Ovary (tissue), 9 donors: ENCODE data around the gene RAB40C. TPM values are rescaled to one million over a fixed set of nuclear protein-coding genes. Genes with fewer than 3 reads are reported as not detected.

Source experiments
- DNase-seq, 5 donors: peaks; one replicate each; pipeline ENCODE4 v3.0.0-alpha.2; 2019 to 2020
- H3K27ac ChIP-seq, 2 donors: fragments of 200-600 bp; one replicate each; pipeline versions ENCODE4 v1.5.1 to v1.8.0; 2019 to 2022
- H3K27me3 ChIP-seq: fragments of 200-600 bp; one replicate; pipeline ENCODE4 v1.8.0; 2022
- H3K36me3 ChIP-seq: fragments of 200-600 bp; sonication (generic); one replicate; pipeline ENCODE4 v1.5.1; 2019
- H3K4me1 ChIP-seq: one replicate; pipeline ENCODE4 v1.8.1; 2013; ENCODE audit warnings: mild to moderate bottlenecking, moderate library complexity; ENCODE audit not compliant: insufficient read depth
- H3K4me3 ChIP-seq: fragments of 200-600 bp; sonication (generic); one replicate; pipeline ENCODE4 v1.5.1; 2017
- H3K9me3 ChIP-seq, 2 donors: fragments of 200-600 bp in 1 of 2; sonication (generic) in 1 of 2; one replicate each; pipeline versions ENCODE4 v1.5.1 to v1.8.1; 2013 to 2019; ENCODE audit warnings: mild to moderate bottlenecking in 1 of 2, moderate library complexity in 1 of 2
- EP300 ChIP-seq: sonication (generic); formaldehyde crosslinking; IDR thresholded peaks from one replicate; pipeline ENCODE4 v1.6.1; 2017; ENCODE audit warnings: antibody characterized with exemption
- POLR2A ChIP-seq: fragments of 450-650 bp; IDR thresholded peaks from one replicate; pipeline ENCODE4 v1.6.1; 2017; ENCODE audit warnings: antibody characterized with exemption, mild to moderate bottlenecking, moderate library complexity
- WGBS, 3 donors: extraction: QIAGEN DNeasy Blood & Tissue Kit in 1 of 3; methylation state at CpG; one replicate each; pipeline versions ENCODE4 v1.1.5 to v1.1.7; 2013 to 2017; 5-methylcytosine and 5-hydroxymethylcytosine counted together
- intact Hi-C, 4 donors: fragments of 100-400 bp; cut with DNase I; formaldehyde crosslinking; loops; one replicate each; pipeline versions ENCODE4 v1.11.0 to v1.15.1; 2022 to 2023
- polyA plus RNA-seq, 2 donors: library from polyadenylated mRNA; stranded (reverse); fragments of 200-250 nt in 1 of 2; fragments of 350-450 nt in 1 of 2; fragmentation: Illumina TruSeq in 1 of 2; extraction: RNeasy Lipid Tissue Mini Kit (QIAGEN cat#74804) in 1 of 2; gene quantifications; one replicate each; pipeline ENCODE4 v1.2.3, GENCODE V29; 2013 to 2014
- total RNA-seq, 7 donors: library from RNA; depleted of rRNA in 2 of 7; stranded (reverse); fragments of >200 nt in 2 of 7; fragmentation: NEBNext Ultra II Directional in 3 of 7; extraction: Animal tissue kit (Norgen Biotek cat#: 25700) in 3 of 7; gene quantifications; one replicate each; pipeline versions ENCODE4 v1.1.0 to v1.2.4, GENCODE V29; 2016 to 2023
- TF ChIP-seq, protein P1 (sequence below), 3 donors: fragments of 450-650 bp in 2 of 3; fragments of 200-600 bp in 1 of 3; IDR thresholded peaks; one replicate each; pipeline versions ENCODE4 v1.5.1 to v1.8.0; 2016 to 2022; ENCODE audit warnings: antibody characterized with exemption in 3 of 3, mild to moderate bottlenecking in 1 of 3
- donor health status: DM: no; HTN: no; CAD: no; lungs with moderate emphysema.
- donor health status: DM: no; HTN: no; CAD: no.
- donor health status: Bipolar disorder and iron deficiency.
- donor health status: DM: yes; HTN: yes; CAD: no.
- donor health status: DM: no; HTN: no; CAD: no.
- donor health status: DM: yes; HTN: yes; CAD: no.

Gene RAB40C
- total and polyA plus RNA-seq, 9 donors, result 1.9 to 24.1 (median 21.0) TPM

- peak in 3 of 5 donors; percentile 25 to 49 (median 26) for DNase-seq
- WGBS, 3 donors, result 27 to 35% (median 31%) methylated on average over 23 to 29 of the region's 29 CpGs
- Histone ChIP-seq H3K27me3 (no peaks in the 10 kb centered on the region), H3K4me3 (no peak overlapping the region), H3K36me3 (no peaks in the 10 kb centered on the region), H3K27ac (peak overlapping the region in 1 of 2 donors; percentile 12), H3K9me3 (no peaks in the 10 kb centered on the region), H3K4me1 (peaks cover 17% of the 10 kb centered on the region)
- intact Hi-C loops, result loop anchor here in 1 of 4 donors (10.0 kb wide), 1 partner anchor 1334 kb away; the partner anchor contains the start of genes RNF151 and RPS2
- TF ChIP-seq EP300, result no peak
- no peak for TF ChIP-seq POLR2A
- TF ChIP-seq, protein P1, sequence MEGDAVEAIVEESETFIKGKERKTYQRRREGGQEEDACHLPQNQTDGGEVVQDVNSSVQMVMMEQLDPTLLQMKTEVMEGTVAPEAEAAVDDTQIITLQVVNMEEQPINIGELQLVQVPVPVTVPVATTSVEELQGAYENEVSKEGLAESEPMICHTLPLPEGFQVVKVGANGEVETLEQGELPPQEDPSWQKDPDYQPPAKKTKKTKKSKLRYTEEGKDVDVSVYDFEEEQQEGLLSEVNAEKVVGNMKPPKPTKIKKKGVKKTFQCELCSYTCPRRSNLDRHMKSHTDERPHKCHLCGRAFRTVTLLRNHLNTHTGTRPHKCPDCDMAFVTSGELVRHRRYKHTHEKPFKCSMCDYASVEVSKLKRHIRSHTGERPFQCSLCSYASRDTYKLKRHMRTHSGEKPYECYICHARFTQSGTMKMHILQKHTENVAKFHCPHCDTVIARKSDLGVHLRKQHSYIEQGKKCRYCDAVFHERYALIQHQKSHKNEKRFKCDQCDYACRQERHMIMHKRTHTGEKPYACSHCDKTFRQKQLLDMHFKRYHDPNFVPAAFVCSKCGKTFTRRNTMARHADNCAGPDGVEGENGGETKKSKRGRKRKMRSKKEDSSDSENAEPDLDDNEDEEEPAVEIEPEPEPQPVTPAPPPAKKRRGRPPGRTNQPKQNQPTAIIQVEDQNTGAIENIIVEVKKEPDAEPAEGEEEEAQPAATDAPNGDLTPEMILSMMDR (IDR thresholded peaks at IDR 0.05), result no peak
These were observed 40.5 kb downstream of the RAB40C start for GRCh38 chr16:630249-630814.

DNA sequence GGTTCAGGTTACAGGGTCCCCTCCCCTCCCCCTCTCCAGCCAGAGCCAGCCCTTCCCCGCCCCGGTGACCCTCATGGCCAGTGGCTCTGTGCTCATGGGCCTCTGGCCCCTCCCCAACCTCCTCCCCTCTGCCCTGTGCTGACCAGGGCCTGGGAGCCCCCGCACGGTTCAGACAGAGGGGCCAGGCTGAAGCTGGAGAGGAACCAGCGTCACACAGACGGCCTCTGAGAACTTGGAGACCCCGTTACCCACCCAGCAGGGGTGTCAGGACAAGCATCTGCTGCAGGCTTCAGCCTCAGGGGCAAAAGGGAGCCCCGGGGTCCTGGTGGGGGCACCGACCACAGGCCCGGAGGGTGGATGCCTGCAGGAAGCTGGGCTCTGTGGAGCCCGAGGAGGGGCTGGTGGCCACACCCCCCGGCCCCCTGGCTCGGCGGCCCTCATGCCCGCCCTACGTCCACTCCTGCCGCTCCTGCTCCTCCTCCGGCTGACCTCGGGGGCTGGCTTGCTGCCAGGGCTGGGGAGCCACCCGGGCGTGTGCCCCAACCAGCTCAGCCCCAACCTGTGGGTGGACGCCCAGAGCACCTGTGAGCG is 41.0 kb downstream of the RAB40C start, which contains the start of gene WFIKKN1:
Gene WFIKKN1, plus strand, starts transcription at position 171 of the 591 bp plus-strand sequence. Its CDS starts 269 bp downstream, at position 440.
- H3K36me3 ChIP-seq, result no peaks in the 10 kb centered on the region
- H3K4me1 ChIP-seq, result peaks cover 20% of the 10 kb centered on the region
- no peak within 1 kb of the TSS for H3K4me3 ChIP-seq
- H3K27ac ChIP-seq, result peak within 1 kb of the TSS in 1 of 2 donors; percentile 12
- no peak for TF ChIP-seq POLR2A
- no peak for TF ChIP-seq EP300
- TF ChIP-seq, protein P1 (IDR thresholded peaks at IDR 0.05), result no peak
- DNase-seq, result peak; percentile 45 to 75 (median 68)
- no peaks in the 10 kb centered on the region for H3K27me3 ChIP-seq
- 2 to 5% (median 3%) methylated on average over 14 to 23 of the region's 23 CpGs for WGBS, 3 donors
- H3K9me3 ChIP-seq, result no peaks in the 10 kb centered on the region
- intact Hi-C loops, result loop anchor here in 1 of 4 donors (10.0 kb wide), 1 partner anchor 1334 kb away; the partner anchor contains the start of genes RNF151 and RPS2

GRCh38 chr16:631808-632358 is 42.0 kb downstream of the RAB40C start:
- Histone ChIP-seq H3K27me3 (no peaks in the 10 kb centered on the region), H3K9me3 (no peaks in the 10 kb centered on the region), H3K27ac (no peak overlapping the region), H3K36me3 (no peaks in the 10 kb centered on the region), H3K4me3 (no peak overlapping the region), H3K4me1 (peaks cover 20% of the 10 kb centered on the region)
- intact Hi-C loops, result loop anchor here in 1 of 4 donors (10.0 kb wide), 1 partner anchor 1333 kb away; the partner anchor contains the start of genes RNF151 and RPS2
- whole genome bisulfite sequencing, 3 donors, result 35 to 46% (median 39%) methylated on average over 8 to 9 of the region's 9 CpGs
- DNase-seq, result no peak
- TF ChIP-seq, protein P1 (IDR thresholded peaks at IDR 0.05), result no peak
- TF ChIP-seq POLR2A (no peak), EP300 (no peak)

DNA sequence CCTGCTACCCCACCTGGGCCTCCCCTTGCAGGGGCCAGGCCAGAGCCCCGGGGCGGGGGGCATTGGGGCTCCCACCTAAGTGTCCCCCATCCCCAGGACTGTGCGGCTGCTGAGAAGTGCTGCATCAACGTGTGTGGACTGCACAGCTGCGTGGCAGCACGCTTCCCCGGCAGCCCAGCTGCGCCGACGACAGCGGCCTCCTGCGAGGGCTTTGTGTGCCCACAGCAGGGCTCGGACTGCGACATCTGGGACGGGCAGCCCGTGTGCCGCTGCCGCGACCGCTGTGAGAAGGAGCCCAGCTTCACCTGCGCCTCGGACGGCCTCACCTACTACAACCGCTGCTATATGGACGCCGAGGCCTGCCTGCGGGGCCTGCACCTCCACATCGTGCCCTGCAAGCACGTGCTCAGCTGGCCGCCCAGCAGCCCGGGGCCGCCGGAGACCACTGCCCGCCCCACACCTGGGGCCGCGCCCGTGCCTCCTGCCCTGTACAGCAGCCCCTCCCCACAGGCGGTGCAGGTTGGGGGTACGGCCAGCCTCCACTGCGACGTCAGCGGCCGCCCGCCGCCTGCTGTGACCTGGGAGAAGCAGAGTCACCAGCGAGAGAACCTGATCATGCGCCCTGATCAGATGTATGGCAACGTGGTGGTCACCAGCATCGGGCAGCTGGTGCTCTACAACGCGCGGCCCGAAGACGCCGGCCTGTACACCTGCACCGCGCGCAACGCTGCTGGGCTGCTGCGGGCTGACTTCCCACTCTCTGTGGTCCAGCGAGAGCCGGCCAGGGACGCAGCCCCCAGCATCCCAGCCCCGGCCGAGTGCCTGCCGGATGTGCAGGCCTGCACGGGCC is 42.8 kb downstream of the RAB40C start:
- H3K36me3 ChIP-seq, result no peaks in the 10 kb centered on the region
- peak in 4 of 5 donors; percentile 20 to 49 (median 44) for DNase-seq
- no peak overlapping the region for H3K4me3 ChIP-seq
- H3K27me3 ChIP-seq, result no peaks in the 10 kb centered on the region
- H3K27ac ChIP-seq, result no peak overlapping the region
- intact Hi-C loops, result loop anchor here in 1 of 4 donors (10.0 kb wide), 1 partner anchor 1332 kb away; the partner anchor contains the start of genes RNF151 and RPS2
- 90 to 95% (median 90%) methylated on average over 50 to 67 of the region's 67 CpGs for WGBS, 3 donors
- H3K4me1 ChIP-seq, result peaks cover 24% of the 10 kb centered on the region
- TF ChIP-seq, protein P1 (IDR thresholded peaks at IDR 0.05), result no peak
- no peaks in the 10 kb centered on the region for H3K9me3 ChIP-seq
